ENCODE data around the gene IL23R.

Gene IL23R

GRCh38 chr1:67227196-67227595 is 60.9 kb downstream of the IL23R start:
- CTCF ChIA-PET, result interaction anchor here (0.6 kb wide), 1 partner anchor 1902 kb away, joined by 3 read pairs; no protein-coding TSS in a partner anchor

GRCh38 chr1:67228791-67229190 is 62.5 kb downstream of the IL23R start:
- TF ChIP-seq NFRKB (IDR thresholded peaks at IDR 0.05) (no peak), FOXA1 (IDR thresholded peaks at IDR 0.05) (no peak), TARDBP (IDR thresholded peaks at IDR 0.05) (no peak), FOXM1 (IDR thresholded peaks at IDR 0.05; ENCODE audit: borderline replicate concordance) (no peak), ZNF384 (IDR thresholded peaks at IDR 0.05) (no peak), ELF4 (IDR thresholded peaks at IDR 0.05) (no peak), SP1 (IDR thresholded peaks at IDR 0.05) (no peak), L3MBTL2 (conservative IDR thresholded peaks at IDR 0.05) (no peak)
- no peak for DNase-seq (ENCODE audit: extremely low spot score)
- POLR2A ChIA-PET, result no interaction called here
- CTCF ChIA-PET, result no interaction called here

More at GRCh38 chr1:67227196-67227595, 60.9 kb downstream of the IL23R start:
- no peak for TF ChIP-seq FOXA1 (IDR thresholded peaks at IDR 0.05)
- no peak for TF ChIP-seq CTBP1 (IDR thresholded peaks at IDR 0.05; ENCODE audit: borderline replicate concordance)
- no peak for TF ChIP-seq TARDBP (IDR thresholded peaks at IDR 0.05)
- TF ChIP-seq FOXK2 (IDR thresholded peaks at IDR 0.05), result no peak
- no peak for TF ChIP-seq ELF4 (IDR thresholded peaks at IDR 0.05)
- no peak for TF ChIP-seq NFRKB (IDR thresholded peaks at IDR 0.05)
- POLR2A ChIA-PET, result no interaction called here
- no peak for DNase-seq (ENCODE audit: extremely low spot score)

- TF ChIP-seq ZNF384 (IDR thresholded peaks at IDR 0.05), result no peak
- no peak for TF ChIP-seq BHLHE40 (IDR thresholded peaks at IDR 0.05; ENCODE audit: borderline replicate concordance)
- TF ChIP-seq CTBP1 (IDR thresholded peaks at IDR 0.05; ENCODE audit: borderline replicate concordance), result no peak
- DNase-seq (ENCODE audit: extremely low spot score), result no peak
- ChIA-PET CTCF (no interaction called here), POLR2A (no interaction called here)
These were observed 64.3 kb downstream of the IL23R start for GRCh38 chr1:67230539-67230938.

- ChIA-PET CTCF (no interaction called here), POLR2A (no interaction called here)
- TF ChIP-seq FOXK2 (IDR thresholded peaks at IDR 0.05), result no peak
- no peak for TF ChIP-seq TARDBP (IDR thresholded peaks at IDR 0.05)
- no peak for TF ChIP-seq HDGF (IDR thresholded peaks at IDR 0.05; ENCODE audit: borderline replicate concordance)
- DNase-seq (ENCODE audit: extremely low spot score), result no peak
These were observed 70.0 kb downstream of the IL23R start for GRCh38 chr1:67236277-67236676.

- TF ChIP-seq HDGF (IDR thresholded peaks at IDR 0.05; ENCODE audit: borderline replicate concordance) (no peak), FOXK2 (IDR thresholded peaks at IDR 0.05) (no peak), ZNF384 (IDR thresholded peaks at IDR 0.05) (no peak), LEF1 (IDR thresholded peaks at IDR 0.05; ENCODE audit: borderline replicate concordance) (no peak), L3MBTL2 (conservative IDR thresholded peaks at IDR 0.05) (no peak), FOXM1 (IDR thresholded peaks at IDR 0.05; ENCODE audit: borderline replicate concordance) (no peak), FOXA1 (IDR thresholded peaks at IDR 0.05) (no peak), TARDBP (IDR thresholded peaks at IDR 0.05) (no peak), CTBP1 (IDR thresholded peaks at IDR 0.05; ENCODE audit: borderline replicate concordance) (no peak), BHLHE40 (IDR thresholded peaks at IDR 0.05; ENCODE audit: borderline replicate concordance) (no peak), SUZ12 (IDR thresholded peaks at IDR 0.05) (no peak), SP1 (IDR thresholded peaks at IDR 0.05) (no peak), ARNT (IDR thresholded peaks at IDR 0.05) (no peak), ELF4 (IDR thresholded peaks at IDR 0.05) (no peak), PKNOX1 (IDR thresholded peaks at IDR 0.05) (no peak), NFRKB (IDR thresholded peaks at IDR 0.05) (no peak)
- DNase-seq (ENCODE audit: extremely low spot score), result no peak
- CTCF ChIA-PET, result no interaction called here
- POLR2A ChIA-PET, result no interaction called here
These were observed 73.5 kb downstream of the IL23R start for GRCh38 chr1:67239738-67240137.

- ChIA-PET POLR2A (no interaction called here), CTCF (interaction anchor here (1.0 kb wide), 1 partner anchor 27 kb away, joined by 5 read pairs; no protein-coding TSS in a partner anchor)
- no peak for TF ChIP-seq ARNT (IDR thresholded peaks at IDR 0.05)
- TF ChIP-seq PKNOX1 (IDR thresholded peaks at IDR 0.05), result no peak
- no peak for TF ChIP-seq HDGF (IDR thresholded peaks at IDR 0.05; ENCODE audit: borderline replicate concordance)
- TF ChIP-seq SP1 (IDR thresholded peaks at IDR 0.05), result no peak
- TF ChIP-seq L3MBTL2 (conservative IDR thresholded peaks at IDR 0.05), result no peak
- no peak for TF ChIP-seq TARDBP (IDR thresholded peaks at IDR 0.05)
- no peak for TF ChIP-seq SUZ12 (IDR thresholded peaks at IDR 0.05)
- TF ChIP-seq FOXM1 (IDR thresholded peaks at IDR 0.05; ENCODE audit: borderline replicate concordance), result no peak
- TF ChIP-seq LEF1 (IDR thresholded peaks at IDR 0.05; ENCODE audit: borderline replicate concordance), result no peak
- TF ChIP-seq ELF4 (IDR thresholded peaks at IDR 0.05), result no peak
- TF ChIP-seq FOXA1 (IDR thresholded peaks at IDR 0.05), result no peak
- DNase-seq (ENCODE audit: extremely low spot score), result no peak
These were observed 75.0 kb downstream of the IL23R start for GRCh38 chr1:67241200-67241746.

- POLR2A ChIA-PET, result no interaction called here
- CTCF ChIA-PET, result interaction anchor here (1.0 to 1.2 kb wide), 2 partner anchors 27 to 108 kb away, joined by 3 to 5 read pairs; no protein-coding TSS in a partner anchor
- DNase-seq (ENCODE audit: extremely low spot score), result no peak
- TF ChIP-seq CTBP1 (IDR thresholded peaks at IDR 0.05; ENCODE audit: borderline replicate concordance), result no peak
- TF ChIP-seq L3MBTL2 (conservative IDR thresholded peaks at IDR 0.05), result no peak
- TF ChIP-seq ARNT (IDR thresholded peaks at IDR 0.05), result no peak
These were observed 75.8 kb downstream of the IL23R start for GRCh38 chr1:67242016-67242415.
